HUES6 (cell line): Measurements from ENCODE around the gene PPP1R16B.

ENCODE experiments used
- H3K27ac ChIP-seq: 2 replicates; pipeline ENCODE4 v1.7.0; 2013; ENCODE audit warnings: low read depth, mild to moderate bottlenecking, low read length, inconsistent platforms
- H3K27me3 ChIP-seq: 2 replicates; pipeline ENCODE4 v1.6.1; 2013; ENCODE audit warnings: low read length; ENCODE audit not compliant: control insufficient read depth, insufficient read depth
- H3K36me3 ChIP-seq: 2 replicates; pipeline ENCODE4 v1.6.1; 2013; ENCODE audit warnings: low read length; ENCODE audit not compliant: control insufficient read depth, insufficient read depth
- H3K4me1 ChIP-seq: 2 replicates; pipeline ENCODE4 v1.6.1; 2013; ENCODE audit warnings: low read length; ENCODE audit not compliant: control insufficient read depth, insufficient read depth
- H3K4me3 ChIP-seq: 2 replicates; pipeline ENCODE4 v1.5.1; 2013; ENCODE audit warnings: low read depth, low read length
- H3K9ac ChIP-seq: one replicate; pipeline ENCODE4 v1.6.1; 2013; ENCODE audit warnings: mild to moderate bottlenecking, low read length
- H3K9me3 ChIP-seq: 2 replicates; pipeline ENCODE4 v1.6.1; 2013; ENCODE audit warnings: low read depth, low read length; ENCODE audit not compliant: control insufficient read depth, insufficient read depth

Gene PPP1R16B

GRCh38 chr20:38937978-38938473 lies 132.5 kb downstream of the PPP1R16B start:
- H3K36me3 ChIP-seq = peaks cover 66% of the 10 kb centered on the region
- no peak overlapping the region for H3K4me3 ChIP-seq
- no peaks in the 10 kb centered on the region for H3K9me3 ChIP-seq
- peaks cover 12% of the 10 kb centered on the region; the same call in 1 of the 2 replicates for H3K4me1 ChIP-seq
- no peaks in the 10 kb centered on the region for H3K27me3 ChIP-seq
- no peak overlapping the region for H3K9ac ChIP-seq
- no peak overlapping the region for H3K27ac ChIP-seq

- Histone ChIP-seq H3K9ac (no peak overlapping the region), H3K27ac (no peak overlapping the region), H3K27me3 (no peaks in the 10 kb centered on the region), H3K4me3 (no peak overlapping the region), H3K4me1 (peaks cover 12% of the 10 kb centered on the region; the same call in 1 of the 2 replicates), H3K36me3 (peaks cover 78% of the 10 kb centered on the region), H3K9me3 (no peaks in the 10 kb centered on the region)
Measured at GRCh38 chr20:38939686-38940085, 134.2 kb downstream of the PPP1R16B start.

- H3K27me3 ChIP-seq = no peaks in the 10 kb centered on the region
- peaks cover 12% of the 10 kb centered on the region; the same call in 1 of the 2 replicates for H3K4me1 ChIP-seq
- H3K4me3 ChIP-seq = no peak overlapping the region
- H3K9ac ChIP-seq = no peak overlapping the region
- peaks cover 82% of the 10 kb centered on the region for H3K36me3 ChIP-seq
- no peak overlapping the region for H3K27ac ChIP-seq
- no peaks in the 10 kb centered on the region for H3K9me3 ChIP-seq
Measured at GRCh38 chr20:38940644-38941043, 135.1 kb downstream of the PPP1R16B start.

- H3K36me3 ChIP-seq = peaks cover 79% of the 10 kb centered on the region
Measured at GRCh38 chr20:38941726-38942389, 136.4 kb downstream of the PPP1R16B start.

GRCh38 chr20:38945012-38945411 lies 139.5 kb downstream of the PPP1R16B start:
- Histone ChIP-seq H3K4me3 (no peak overlapping the region), H3K9me3 (no peaks in the 10 kb centered on the region), H3K9ac (no peak overlapping the region), H3K36me3 (peaks cover 86% of the 10 kb centered on the region), H3K27me3 (no peaks in the 10 kb centered on the region), H3K4me1 (no peaks in the 10 kb centered on the region), H3K27ac (no peak overlapping the region)

More at GRCh38 chr20:38941726-38942389, 136.4 kb downstream of the PPP1R16B start:
- Histone ChIP-seq H3K4me1 (peaks cover 5% of the 10 kb centered on the region; the same call in 1 of the 2 replicates), H3K27me3 (no peaks in the 10 kb centered on the region), H3K27ac (no peak overlapping the region), H3K9me3 (no peaks in the 10 kb centered on the region), H3K4me3 (no peak overlapping the region), H3K9ac (no peak overlapping the region)

- no peak overlapping the region for H3K27ac ChIP-seq
- no peaks in the 10 kb centered on the region for H3K9me3 ChIP-seq
- no peaks in the 10 kb centered on the region for H3K27me3 ChIP-seq
- peaks cover 86% of the 10 kb centered on the region for H3K36me3 ChIP-seq
- no peak overlapping the region for H3K9ac ChIP-seq
- no peak overlapping the region for H3K4me3 ChIP-seq
- H3K4me1 ChIP-seq = no peaks in the 10 kb centered on the region
Measured at GRCh38 chr20:38946836-38947235, 141.3 kb downstream of the PPP1R16B start.

GRCh38 chr20:38947931-38948362 lies 142.4 kb downstream of the PPP1R16B start:
- Histone ChIP-seq H3K9me3 (no peaks in the 10 kb centered on the region), H3K4me1 (no peaks in the 10 kb centered on the region), H3K36me3 (peaks cover 86% of the 10 kb centered on the region), H3K27ac (no peak overlapping the region), H3K9ac (no peak overlapping the region), H3K27me3 (no peaks in the 10 kb centered on the region), H3K4me3 (no peak overlapping the region)

GRCh38 chr20:38950254-38950653 lies 144.8 kb downstream of the PPP1R16B start:
- Histone ChIP-seq H3K27me3 (no peaks in the 10 kb centered on the region), H3K36me3 (peaks cover 82% of the 10 kb centered on the region), H3K27ac (no peak overlapping the region), H3K9ac (no peak overlapping the region), H3K9me3 (no peaks in the 10 kb centered on the region), H3K4me3 (no peak overlapping the region), H3K4me1 (no peaks in the 10 kb centered on the region)

GRCh38 chr20:38951611-38952010 lies 146.1 kb downstream of the PPP1R16B start:
- Histone ChIP-seq H3K9ac (no peak overlapping the region), H3K36me3 (peaks cover 76% of the 10 kb centered on the region), H3K4me1 (no peaks in the 10 kb centered on the region), H3K4me3 (no peak overlapping the region), H3K27ac (no peak overlapping the region), H3K9me3 (no peaks in the 10 kb centered on the region), H3K27me3 (no peaks in the 10 kb centered on the region)

- Histone ChIP-seq H3K9me3 (no peaks in the 10 kb centered on the region), H3K36me3 (peaks cover 71% of the 10 kb centered on the region), H3K4me3 (no peak overlapping the region), H3K4me1 (no peaks in the 10 kb centered on the region), H3K27ac (no peak overlapping the region), H3K27me3 (no peaks in the 10 kb centered on the region), H3K9ac (no peak overlapping the region)
Measured at GRCh38 chr20:38952153-38952552, 146.7 kb downstream of the PPP1R16B start.

GRCh38 chr20:38953630-38954340 lies 148.3 kb downstream of the PPP1R16B start:
- Histone ChIP-seq H3K27me3 (no peaks in the 10 kb centered on the region), H3K36me3 (peaks cover 54% of the 10 kb centered on the region), H3K4me1 (no peaks in the 10 kb centered on the region), H3K9ac (no peak overlapping the region), H3K9me3 (no peaks in the 10 kb centered on the region), H3K27ac (no peak overlapping the region), H3K4me3 (no peak overlapping the region)
